Fibroblast of lung (primary cell): Measurements from ENCODE around the gene PTGES2.

Experiments
- EZH2 ChIP-seq: IDR thresholded peaks from 2 replicates; pipeline ENCODE4 v1.5.1; 2012; ENCODE audit warnings: low read length, control low read depth, mild to moderate bottlenecking; ENCODE audit errors: missing control alignments
- TF ChIP-seq, protein P1 (sequence below), 2 donors: IDR thresholded peaks in 1 of 2; conservative IDR thresholded peaks in 1 of 2; 1 replicate in 1 of 2; 2 replicates in 1 of 2; pipeline ENCODE4 v1.5.1; 2011 to 2012; ENCODE audit warnings: low read length in 2 of 2, control low read depth in 1 of 2, inconsistent platforms in 1 of 2, low read depth in 1 of 2, mild to moderate bottlenecking in 1 of 2

DNA sequence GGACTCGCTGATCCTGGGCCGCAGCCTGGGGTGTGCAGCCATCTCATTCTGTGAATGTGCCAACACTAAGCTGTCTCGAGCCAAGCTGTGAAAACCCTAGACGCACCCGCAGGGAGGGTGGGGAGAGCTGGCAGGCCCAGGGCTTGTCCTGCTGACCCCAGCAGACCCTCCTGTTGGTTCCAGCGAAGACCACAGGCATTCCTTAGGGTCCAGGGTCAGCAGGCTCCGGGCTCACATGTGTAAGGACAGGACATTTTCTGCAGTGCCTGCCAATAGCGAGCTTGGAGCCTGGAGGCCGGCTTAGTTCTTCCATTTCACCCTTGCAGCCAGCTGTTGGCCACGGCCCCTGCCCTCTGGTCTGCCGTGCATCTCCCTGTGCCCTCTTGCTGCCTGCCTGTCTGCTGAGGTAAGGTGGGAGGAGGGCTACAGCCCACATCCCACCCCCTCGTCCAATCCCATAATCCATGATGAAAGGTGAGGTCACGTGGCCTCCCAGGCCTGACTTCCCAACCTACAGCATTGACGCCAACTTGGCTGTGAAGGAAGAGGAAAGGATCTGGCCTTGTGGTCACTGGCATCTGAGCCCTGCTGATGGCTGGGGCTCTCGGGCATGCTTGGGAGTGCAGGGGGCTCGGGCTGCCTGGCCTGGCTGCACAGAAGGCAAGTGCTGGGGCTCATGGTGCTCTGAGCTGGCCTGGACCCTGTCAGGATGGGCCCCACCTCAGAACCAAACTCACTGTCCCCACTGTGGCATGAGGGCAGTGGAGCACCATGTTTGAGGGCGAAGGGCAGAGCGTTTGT lies 19.9 kb downstream of the PTGES2 start:
- TF ChIP-seq, protein P1, sequence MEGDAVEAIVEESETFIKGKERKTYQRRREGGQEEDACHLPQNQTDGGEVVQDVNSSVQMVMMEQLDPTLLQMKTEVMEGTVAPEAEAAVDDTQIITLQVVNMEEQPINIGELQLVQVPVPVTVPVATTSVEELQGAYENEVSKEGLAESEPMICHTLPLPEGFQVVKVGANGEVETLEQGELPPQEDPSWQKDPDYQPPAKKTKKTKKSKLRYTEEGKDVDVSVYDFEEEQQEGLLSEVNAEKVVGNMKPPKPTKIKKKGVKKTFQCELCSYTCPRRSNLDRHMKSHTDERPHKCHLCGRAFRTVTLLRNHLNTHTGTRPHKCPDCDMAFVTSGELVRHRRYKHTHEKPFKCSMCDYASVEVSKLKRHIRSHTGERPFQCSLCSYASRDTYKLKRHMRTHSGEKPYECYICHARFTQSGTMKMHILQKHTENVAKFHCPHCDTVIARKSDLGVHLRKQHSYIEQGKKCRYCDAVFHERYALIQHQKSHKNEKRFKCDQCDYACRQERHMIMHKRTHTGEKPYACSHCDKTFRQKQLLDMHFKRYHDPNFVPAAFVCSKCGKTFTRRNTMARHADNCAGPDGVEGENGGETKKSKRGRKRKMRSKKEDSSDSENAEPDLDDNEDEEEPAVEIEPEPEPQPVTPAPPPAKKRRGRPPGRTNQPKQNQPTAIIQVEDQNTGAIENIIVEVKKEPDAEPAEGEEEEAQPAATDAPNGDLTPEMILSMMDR (conservative IDR thresholded peaks at IDR 0.05 in 1 of 2, IDR thresholded peaks at IDR 0.05 in 1 of 2; ENCODE audit: low read depth in 1 of 2, low read length in 2 of 2) = no peak
- TF ChIP-seq EZH2 = no peak
